ENCODE results near the gene PACS2. TPM values are rescaled to one million over a fixed set of nuclear protein-coding genes. Genes with fewer than 3 reads are reported as not detected.
A peak's percentile ranks its signal among the peaks of the same experiment; 100 is the strongest.

PACS2 gene
- total RNA-seq, 1 donor from 2014 or later = 73.0 TPM

DNA sequence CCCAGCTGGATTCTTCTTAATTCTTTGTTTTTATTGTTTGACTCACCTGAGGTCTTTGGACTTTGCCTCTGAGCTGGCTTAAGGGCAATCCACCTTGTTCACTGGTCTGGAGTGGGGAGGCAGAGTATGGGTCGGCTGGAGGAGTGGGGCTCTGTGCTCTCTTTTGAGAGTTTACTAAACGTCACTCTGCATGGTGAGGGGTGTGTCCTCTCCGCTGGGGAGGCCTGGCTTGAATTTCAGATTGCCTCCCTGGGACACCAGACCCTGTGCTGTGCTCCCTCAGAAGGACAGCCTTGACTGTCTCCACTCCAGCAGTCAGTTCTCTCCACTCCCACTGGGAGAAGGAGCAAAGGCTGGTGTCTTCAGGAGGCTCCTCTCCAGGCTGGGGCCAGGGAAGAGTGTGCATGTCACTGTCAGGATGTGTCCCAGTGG is 103.2 kb downstream of the PACS2 start:
- no peak for FAIRE-seq

DNA sequence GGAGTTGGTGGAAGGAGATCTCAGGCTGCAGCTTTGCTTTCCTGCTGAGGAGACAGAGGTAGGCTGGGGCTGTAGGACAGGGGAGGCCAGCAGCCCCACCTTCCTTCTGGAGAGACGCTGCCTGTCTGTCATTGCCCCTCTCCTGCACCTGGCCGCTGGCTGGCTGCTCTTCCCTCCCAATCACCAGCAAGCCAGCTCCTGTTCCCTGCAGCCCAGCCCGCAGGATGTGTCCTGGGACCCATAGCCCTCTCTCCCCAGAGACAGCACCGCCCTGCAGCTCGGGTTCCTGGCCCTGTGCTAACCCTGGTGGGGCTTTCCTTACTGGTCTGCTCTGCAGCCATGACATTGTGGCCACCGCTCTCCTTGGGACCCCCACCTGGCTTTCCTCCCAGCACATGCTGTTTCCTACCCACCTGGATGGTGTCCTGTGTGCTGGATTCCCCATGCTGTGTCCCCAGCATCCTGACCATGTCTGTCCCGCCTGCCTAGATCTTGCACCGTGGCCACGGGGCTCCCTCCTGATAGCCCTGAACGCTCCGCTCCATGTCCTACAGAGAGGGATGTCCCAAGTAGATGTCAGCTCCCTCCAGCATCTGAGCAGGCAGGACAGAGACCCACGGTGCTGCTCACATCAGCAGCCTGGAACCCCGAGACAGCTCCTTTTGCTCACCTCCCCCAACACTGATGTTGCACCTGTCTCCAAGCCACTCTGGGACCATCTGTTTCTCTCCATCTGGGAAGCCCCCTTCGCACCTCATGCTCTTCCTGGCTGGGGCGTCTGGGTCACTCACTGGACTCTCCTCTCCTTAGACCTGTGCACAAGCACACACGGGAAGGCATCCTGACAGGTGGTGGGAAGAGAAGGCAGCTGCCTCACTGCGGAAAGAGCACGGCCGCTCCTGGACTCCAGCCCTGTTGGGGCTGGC is 104.0 kb downstream of the PACS2 start:
- DNase-seq (ENCODE audit: low spot score in 2 of 2) (peak in 1 of 2 donors; percentile 22), FAIRE-seq (no peak)

More for the DNA sequence above, 103.2 kb downstream of the PACS2 start:
- no peak for DNase-seq (ENCODE audit: low spot score in 2 of 2)

DNA sequence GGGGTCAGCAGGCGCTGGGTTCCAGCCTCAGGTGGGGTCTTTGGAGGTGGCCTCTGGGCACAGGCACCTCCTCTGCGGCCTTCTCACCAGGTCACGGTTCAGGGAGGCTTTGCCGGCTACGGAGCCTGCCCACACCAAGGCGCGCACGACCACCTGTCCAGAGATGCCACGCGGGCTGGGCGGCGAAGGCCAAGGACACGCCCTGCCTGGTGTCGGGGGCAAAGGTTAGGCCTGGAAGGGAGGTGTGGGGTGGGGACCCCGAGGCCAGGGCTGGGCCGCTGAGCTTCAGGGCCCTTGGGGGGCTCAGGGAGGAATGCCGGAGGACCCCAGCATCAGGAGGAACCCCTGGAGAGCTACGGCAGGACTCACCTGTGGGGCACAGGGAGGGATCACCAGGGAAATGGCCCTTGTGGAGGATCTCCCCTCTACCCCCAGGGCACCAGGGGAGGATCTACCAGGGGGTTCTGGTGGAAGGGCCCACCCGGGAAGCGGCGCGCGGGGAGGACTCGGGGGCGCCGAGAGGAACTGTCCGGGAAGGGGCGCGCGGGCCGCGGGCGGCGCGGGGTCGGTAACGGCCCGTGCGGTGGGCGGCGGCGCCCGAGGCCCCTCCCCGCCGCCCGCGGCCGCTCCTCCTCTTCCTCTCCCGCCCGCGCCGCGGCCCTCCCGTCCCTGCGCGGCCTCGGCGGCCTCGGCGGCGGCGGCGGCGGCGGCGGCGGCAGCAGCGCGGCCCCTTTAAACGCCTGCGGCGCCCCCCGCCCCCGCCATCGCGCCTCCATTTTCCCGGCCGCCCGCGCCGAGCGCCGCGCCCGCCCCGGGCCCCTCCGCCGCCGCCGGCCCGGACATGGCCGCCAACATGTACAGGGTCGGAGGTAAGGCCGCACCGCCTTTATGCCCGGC is 104.9 kb downstream of the PACS2 start, which contains the start of gene MTA1:
TSS of gene MTA1 (plus strand) at position 633 of the 897 bp plus-strand sequence. CDS start at position 842, 209 bp downstream.
- DNase-seq (ENCODE audit: low spot score in 2 of 2) (peak; percentile 83 to 89), FAIRE-seq (no peak)

GRCh38 chr14:105420101-105420973 is 105.8 kb downstream of the PACS2 start:
- no peak for FAIRE-seq
- DNase-seq (ENCODE audit: low spot score in 2 of 2) = peak; percentile 49 to 59

GRCh38 chr14:105420974-105421674 is 106.6 kb downstream of the PACS2 start:
- no peak for FAIRE-seq
- DNase-seq (ENCODE audit: low spot score in 2 of 2) = peak in 1 of 2 donors; percentile 39

DNA sequence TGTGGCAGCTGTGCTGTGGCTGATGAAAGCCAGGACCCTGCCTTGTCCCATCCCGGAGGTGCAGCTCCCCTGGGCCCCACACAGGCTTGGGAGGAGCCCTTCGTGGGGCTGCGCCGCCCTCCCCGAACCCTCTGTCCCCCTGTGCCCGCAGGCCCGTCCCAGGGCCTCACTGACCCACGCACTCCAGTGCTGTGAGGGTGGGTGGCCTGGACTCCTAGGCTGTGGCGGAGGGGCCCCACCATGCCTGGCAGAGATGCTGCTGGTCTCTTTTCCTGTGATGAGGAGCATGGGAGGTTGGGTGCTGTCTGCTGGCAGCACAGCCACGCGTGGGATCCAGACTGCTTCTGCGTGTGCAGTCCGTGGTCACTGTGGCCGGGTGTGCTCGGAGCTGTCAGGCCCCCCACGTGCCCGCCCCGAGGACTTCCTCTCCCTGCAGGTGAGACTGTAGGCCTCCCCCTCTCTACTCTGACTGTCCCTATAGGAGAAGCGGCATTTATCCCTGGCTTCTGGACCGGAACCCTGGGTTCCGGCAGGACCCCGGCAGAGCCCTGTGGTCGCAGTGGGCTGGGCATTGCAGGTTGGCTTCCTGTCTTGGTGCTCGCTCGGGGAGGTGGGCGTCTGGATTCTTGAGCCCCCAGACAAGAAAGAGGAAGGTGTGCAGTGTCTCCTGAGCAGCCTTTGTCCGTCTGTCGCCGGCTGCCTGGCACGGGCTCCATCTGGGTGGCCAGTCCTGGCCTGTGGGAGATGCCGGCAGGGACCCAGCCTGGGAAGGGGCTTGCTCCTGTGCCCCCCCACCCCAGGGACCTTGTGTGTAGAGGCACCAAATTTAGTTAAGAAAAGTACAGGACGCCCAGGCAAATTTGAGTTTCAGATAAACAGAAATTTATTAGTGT is 107.4 kb downstream of the PACS2 start:
- DNase-seq (ENCODE audit: low spot score in 2 of 2) = peak in 1 of 2 donors; percentile 54
- FAIRE-seq = no peak

- FAIRE-seq = no peak
These were observed 108.3 kb downstream of the PACS2 start for GRCh38 chr14:105422695-105423487.

GRCh38 chr14:105423488-105424195 is 109.1 kb downstream of the PACS2 start:
- FAIRE-seq (no peak), DNase-seq (ENCODE audit: low spot score in 2 of 2) (no peak)

More at GRCh38 chr14:105422695-105423487, 108.3 kb downstream of the PACS2 start:
- DNase-seq (ENCODE audit: low spot score in 2 of 2) = peak in 1 of 2 donors; percentile 27

DNA sequence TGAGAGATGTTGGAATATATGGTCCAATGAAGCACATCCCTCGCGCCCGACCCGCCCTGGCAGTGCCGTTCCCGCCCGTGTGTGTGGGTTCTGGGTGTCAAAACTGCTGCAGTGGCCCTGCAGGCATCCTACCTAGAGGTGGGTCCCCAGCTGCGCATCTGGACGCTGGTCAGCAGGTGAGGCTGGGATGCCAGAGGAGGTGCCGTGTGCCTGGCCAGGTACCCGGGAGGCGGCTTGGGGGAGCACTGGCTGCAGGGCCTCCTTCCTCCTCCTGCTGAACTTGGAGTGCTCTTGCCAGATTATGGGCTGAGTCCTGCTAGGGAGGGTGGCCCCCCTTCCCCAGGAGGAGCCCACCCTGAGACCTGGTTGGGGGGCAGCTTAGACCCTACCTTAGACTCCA is 110.3 kb downstream of the PACS2 start:
- no peak for FAIRE-seq

GRCh38 chr14:105425823-105426247 is 111.3 kb downstream of the PACS2 start:
- FAIRE-seq = no peak
- no peak for DNase-seq (ENCODE audit: low spot score in 2 of 2)

More for the DNA sequence above, 110.3 kb downstream of the PACS2 start:
- DNase-seq (ENCODE audit: low spot score in 2 of 2) = no peak

DNA sequence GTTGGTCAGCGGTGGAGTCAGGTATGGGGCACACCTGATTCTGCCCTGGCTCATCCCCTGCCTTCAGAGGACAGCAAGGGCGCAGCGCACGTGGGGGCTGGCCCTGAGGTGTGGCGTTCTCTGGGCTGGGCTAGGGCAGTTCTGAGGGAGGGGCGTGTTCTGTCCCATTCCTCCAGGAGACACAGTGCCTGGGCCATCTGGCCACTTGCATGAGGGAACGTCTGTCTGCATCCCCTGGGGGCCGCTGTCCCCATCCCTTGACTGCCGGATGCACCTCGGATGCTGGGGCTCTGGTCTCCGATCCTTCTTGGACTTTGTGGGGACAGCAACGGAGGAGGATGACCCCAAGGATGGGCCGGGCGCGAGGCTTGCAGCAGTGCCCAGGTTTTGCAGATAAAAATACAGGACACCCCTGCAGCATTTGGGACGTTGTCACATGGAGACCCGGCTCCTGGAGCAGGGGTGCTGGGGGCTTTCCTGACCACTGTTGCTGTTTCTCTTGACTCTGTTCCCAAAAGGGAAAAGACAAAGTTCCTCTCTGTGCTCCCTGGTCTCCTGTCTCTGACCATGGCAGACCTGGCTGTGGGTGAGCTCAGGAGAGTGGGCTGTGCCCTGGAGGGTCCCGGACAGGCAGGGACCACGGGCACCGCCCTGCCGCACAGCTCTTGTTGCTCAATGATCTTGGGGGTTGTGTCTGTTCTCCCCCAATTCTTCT is 112.0 kb downstream of the PACS2 start:
- DNase-seq (ENCODE audit: low spot score in 2 of 2) (no peak), FAIRE-seq (no peak)

GRCh38 chr14:105427412-105427811 is 112.9 kb downstream of the PACS2 start:
- FAIRE-seq (no peak), DNase-seq (ENCODE audit: low spot score in 2 of 2) (no peak)

DNA sequence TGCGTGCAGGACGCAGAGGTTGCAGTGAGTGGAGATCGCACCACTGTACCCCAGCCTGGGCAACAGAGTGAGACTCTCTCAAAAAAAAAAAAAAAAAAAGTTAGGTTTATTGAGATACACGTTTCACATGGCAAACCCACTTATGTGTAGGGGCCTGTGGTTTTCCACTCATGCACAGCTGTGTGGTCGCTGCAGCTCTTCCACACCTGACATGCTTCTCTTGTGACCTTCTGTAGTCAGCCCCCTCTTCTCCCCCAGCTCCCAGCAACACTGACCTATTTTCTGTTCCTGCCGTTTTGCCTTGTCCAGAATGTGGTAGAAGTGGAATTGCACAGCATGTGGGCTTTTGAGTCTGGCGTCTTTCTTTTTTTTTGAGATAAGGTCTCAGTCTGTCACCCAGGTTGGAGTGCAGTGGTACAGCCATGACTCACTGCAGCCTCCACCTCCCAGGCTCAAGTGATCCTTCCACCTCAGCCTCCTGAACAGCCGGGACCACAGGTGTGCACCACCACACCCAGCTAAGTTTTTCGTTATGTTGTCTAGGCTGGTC is 113.5 kb downstream of the PACS2 start:
- no peak for FAIRE-seq
- no peak for DNase-seq (ENCODE audit: low spot score in 2 of 2)

GRCh38 chr14:105430042-105430441 is 115.5 kb downstream of the PACS2 start:
- FAIRE-seq = no peak
- no peak for DNase-seq (ENCODE audit: low spot score in 2 of 2)

GRCh38 chr14:105430565-105430964 is 116.0 kb downstream of the PACS2 start:
- no peak for FAIRE-seq

DNA sequence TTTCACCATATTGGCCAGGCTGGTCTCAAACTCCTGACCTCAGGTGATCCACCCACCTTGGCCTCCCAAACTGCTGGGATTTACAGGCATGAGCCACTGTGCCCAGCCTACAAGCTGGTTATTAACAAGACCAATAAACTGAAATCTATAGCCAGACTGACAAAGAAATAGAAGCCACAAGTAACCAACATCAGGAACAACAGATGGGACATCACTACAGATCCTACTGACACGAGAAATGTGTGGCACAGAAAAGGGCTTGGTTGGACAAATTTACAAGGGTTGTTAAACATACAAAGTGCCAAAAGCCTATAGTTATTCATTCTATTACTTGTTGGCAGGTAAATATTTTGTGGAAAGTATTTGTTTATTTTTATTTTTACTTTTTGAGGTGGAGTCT is 116.7 kb downstream of the PACS2 start:
- no peak for DNase-seq (ENCODE audit: low spot score in 2 of 2)
- FAIRE-seq = no peak

More at GRCh38 chr14:105430565-105430964, 116.0 kb downstream of the PACS2 start:
- no peak for DNase-seq (ENCODE audit: low spot score in 2 of 2)
